ENCODE results near the gene CNTNAP2. TPM values are rescaled to one million over a fixed set of nuclear protein-coding genes. Genes with fewer than 3 reads are reported as not detected.

CNTNAP2 gene
- total and polyA plus RNA-seq, 2 experiments from 2014 or later, result not detected

- Histone ChIP-seq H3K27ac (no peak overlapping the region), H2AFZ (no peak overlapping the region), H3K9me3 (ENCODE audit: low read depth) (no peaks in the 10 kb centered on the region), H3K4me3 (no peak overlapping the region), H3K27me3 (replicated peaks; ENCODE audit: insufficient read depth) (no peaks in the 10 kb centered on the region), H3K4me2 (ENCODE audit: unreplicated experiment) (no peak overlapping the region), H3K9ac (no peak overlapping the region), H3K79me2 (ENCODE audit: insufficient read depth) (no peaks in the 10 kb centered on the region), H3K36me3 (ENCODE audit: low read depth) (no peaks in the 10 kb centered on the region), H3K4me1 (ENCODE audit: insufficient read depth) (no peaks in the 10 kb centered on the region), H3K9me2 (ENCODE audit: insufficient read depth) (no peaks in the 10 kb centered on the region), H3F3A (ENCODE audit: insufficient read depth) (no peaks in the 10 kb centered on the region), H4K20me1 (ENCODE audit: insufficient read depth) (no peaks in the 10 kb centered on the region)
- 4% methylated on average over 2 of the region's 2 CpGs for WGBS, 2 experiments (ENCODE audit: low coverage in 1 of 2, low lambda C conversion rate in 2 of 2, missing lambda C conversion rate in 2 of 2)
- no peak for TF ChIP-seq EZH2phosphoT487 (IDR thresholded peaks at IDR 0.05; ENCODE audit: insufficient read depth, low read depth)
- TF ChIP-seq EZH2 (IDR thresholded peaks at IDR 0.05; ENCODE audit: insufficient read depth, poor library complexity, severe bottlenecking), result no peak
- in situ Hi-C loops (cut with MboI), result no loop called here
- DNase-seq, result no peak
Measured at GRCh38 chr7:146755585-146755984, 639.0 kb downstream of the CNTNAP2 start.

- Histone ChIP-seq H3K4me3 (no peak overlapping the region), H3K4me2 (ENCODE audit: unreplicated experiment) (no peak overlapping the region), H3K79me2 (ENCODE audit: insufficient read depth) (no peaks in the 10 kb centered on the region), H2AFZ (no peak overlapping the region), H3F3A (ENCODE audit: insufficient read depth) (no peaks in the 10 kb centered on the region), H3K9ac (no peak overlapping the region), H3K27me3 (replicated peaks; ENCODE audit: insufficient read depth) (no peaks in the 10 kb centered on the region), H3K4me1 (ENCODE audit: insufficient read depth) (no peaks in the 10 kb centered on the region), H3K36me3 (ENCODE audit: low read depth) (no peaks in the 10 kb centered on the region), H3K9me3 (ENCODE audit: low read depth) (no peaks in the 10 kb centered on the region), H3K9me2 (ENCODE audit: insufficient read depth) (no peaks in the 10 kb centered on the region), H4K20me1 (ENCODE audit: insufficient read depth) (no peaks in the 10 kb centered on the region), H3K27ac (no peak overlapping the region)
- no peak for DNase-seq
- no peak for TF ChIP-seq EZH2 (IDR thresholded peaks at IDR 0.05; ENCODE audit: insufficient read depth, poor library complexity, severe bottlenecking)
- TF ChIP-seq EZH2phosphoT487 (IDR thresholded peaks at IDR 0.05; ENCODE audit: insufficient read depth, low read depth), result no peak
- in situ Hi-C loops (cut with MboI), result no loop called here
- 1% methylated on average over 3 of the region's 3 CpGs for WGBS, 2 experiments (ENCODE audit: low coverage in 1 of 2, low lambda C conversion rate in 2 of 2, missing lambda C conversion rate in 2 of 2)
Measured at GRCh38 chr7:146764458-146764857, 647.9 kb downstream of the CNTNAP2 start.

DNA sequence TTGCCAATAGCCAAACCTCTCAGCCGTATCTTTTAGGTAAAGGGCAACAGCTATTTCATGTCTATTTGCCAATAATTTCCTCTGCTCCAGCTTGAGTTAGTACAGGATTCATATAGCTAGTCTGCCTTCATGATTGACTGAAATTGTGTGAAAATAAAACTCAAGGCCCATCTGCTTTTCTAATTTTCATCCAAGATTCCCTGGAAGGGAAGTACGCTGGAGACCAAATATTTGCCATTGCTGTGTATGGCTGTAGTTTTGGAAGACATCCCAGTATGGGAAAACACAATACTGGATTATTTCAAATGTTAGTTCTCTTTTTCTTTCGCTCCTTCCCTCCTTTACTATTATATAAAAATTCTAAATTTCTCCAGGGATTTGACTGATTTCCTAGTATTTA is 652.4 kb downstream of the CNTNAP2 start:
- Histone ChIP-seq H3K4me3 (no peak overlapping the region), H3K79me2 (ENCODE audit: insufficient read depth) (no peaks in the 10 kb centered on the region), H3F3A (ENCODE audit: insufficient read depth) (no peaks in the 10 kb centered on the region), H3K9me2 (ENCODE audit: insufficient read depth) (no peaks in the 10 kb centered on the region), H2AFZ (no peak overlapping the region), H3K9me3 (ENCODE audit: low read depth) (no peaks in the 10 kb centered on the region), H3K27ac (no peak overlapping the region), H3K4me1 (ENCODE audit: insufficient read depth) (no peaks in the 10 kb centered on the region), H4K20me1 (ENCODE audit: insufficient read depth) (no peaks in the 10 kb centered on the region), H3K27me3 (replicated peaks; ENCODE audit: insufficient read depth) (no peaks in the 10 kb centered on the region), H3K9ac (no peak overlapping the region), H3K4me2 (ENCODE audit: unreplicated experiment) (no peak overlapping the region), H3K36me3 (ENCODE audit: low read depth) (no peaks in the 10 kb centered on the region)
- WGBS, 2 experiments (ENCODE audit: low coverage in 1 of 2, low lambda C conversion rate in 2 of 2, missing lambda C conversion rate in 2 of 2), result 10 to 14% methylated on average over 3 of the region's 3 CpGs
- in situ Hi-C loops (cut with MboI), result no loop called here
- TF ChIP-seq EZH2 (IDR thresholded peaks at IDR 0.05; ENCODE audit: insufficient read depth, poor library complexity, severe bottlenecking) (no peak), EZH2phosphoT487 (IDR thresholded peaks at IDR 0.05; ENCODE audit: insufficient read depth, low read depth) (no peak)
- no peak for DNase-seq

DNA sequence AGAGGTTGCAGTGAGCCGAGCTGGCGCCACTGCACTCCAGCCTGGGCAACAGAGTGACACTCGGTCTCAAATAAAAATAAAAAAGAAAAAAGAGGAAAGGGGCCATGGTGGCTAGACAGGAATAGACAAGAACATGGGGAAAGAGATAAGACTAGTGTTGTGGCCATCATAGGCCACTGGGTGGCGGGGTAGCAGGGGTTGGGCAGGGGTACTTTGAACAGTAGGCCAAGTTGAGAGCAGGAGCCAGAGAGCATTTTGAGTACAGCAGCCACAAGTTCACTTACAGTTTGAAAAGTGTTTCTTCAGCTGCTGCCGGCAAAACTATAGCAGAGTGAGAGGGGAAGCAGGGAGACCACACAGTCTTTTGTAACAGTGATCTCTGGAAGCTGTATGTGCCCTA is 656.0 kb downstream of the CNTNAP2 start:
- H4K20me1 ChIP-seq (ENCODE audit: insufficient read depth), result no peaks in the 10 kb centered on the region
- H3K27ac ChIP-seq, result no peak overlapping the region
- no peaks in the 10 kb centered on the region for H3K27me3 ChIP-seq (replicated peaks; ENCODE audit: insufficient read depth)
- TF ChIP-seq EZH2 (IDR thresholded peaks at IDR 0.05; ENCODE audit: insufficient read depth, poor library complexity, severe bottlenecking), result no peak
- TF ChIP-seq EZH2phosphoT487 (IDR thresholded peaks at IDR 0.05; ENCODE audit: insufficient read depth, low read depth), result no peak
- H3K79me2 ChIP-seq (ENCODE audit: insufficient read depth), result no peaks in the 10 kb centered on the region
- H2AFZ ChIP-seq, result no peak overlapping the region
- H3K4me2 ChIP-seq (ENCODE audit: unreplicated experiment), result no peak overlapping the region
- in situ Hi-C loops (cut with MboI), result no loop called here
- 27 to 32% methylated on average over 5 of the region's 5 CpGs for WGBS, 2 experiments (ENCODE audit: low coverage in 1 of 2, low lambda C conversion rate in 2 of 2, missing lambda C conversion rate in 2 of 2)
- no peaks in the 10 kb centered on the region for H3K36me3 ChIP-seq (ENCODE audit: low read depth)
- H3K9me2 ChIP-seq (ENCODE audit: insufficient read depth), result no peaks in the 10 kb centered on the region
- no peak overlapping the region for H3K9ac ChIP-seq
- H3K9me3 ChIP-seq (ENCODE audit: low read depth), result no peaks in the 10 kb centered on the region
- H3F3A ChIP-seq (ENCODE audit: insufficient read depth), result no peaks in the 10 kb centered on the region
- H3K4me1 ChIP-seq (ENCODE audit: insufficient read depth), result no peaks in the 10 kb centered on the region
- no peak for DNase-seq
- no peak overlapping the region for H3K4me3 ChIP-seq

DNA sequence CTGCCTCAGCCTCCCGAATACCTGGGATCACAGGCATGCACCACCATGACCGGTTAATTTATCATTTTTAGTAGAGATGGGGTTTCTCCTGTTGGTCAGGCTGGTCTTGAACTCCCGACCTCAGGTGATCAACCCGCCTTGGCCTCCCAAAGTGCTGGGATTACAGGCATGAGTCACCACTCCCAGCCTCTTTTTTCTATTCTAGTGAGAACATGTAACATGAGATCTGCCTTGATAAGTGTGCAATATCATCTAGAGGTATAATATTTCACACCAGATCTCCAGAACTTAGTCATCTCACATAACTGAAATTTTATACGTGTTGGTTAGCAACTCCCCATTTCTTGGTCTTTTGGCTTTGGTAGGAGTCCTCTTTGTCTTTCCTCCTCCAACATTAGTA is 656.9 kb downstream of the CNTNAP2 start:
- Histone ChIP-seq H4K20me1 (ENCODE audit: insufficient read depth) (no peaks in the 10 kb centered on the region), H3K4me1 (ENCODE audit: insufficient read depth) (no peaks in the 10 kb centered on the region), H3K9ac (no peak overlapping the region), H3F3A (ENCODE audit: insufficient read depth) (no peaks in the 10 kb centered on the region), H3K4me2 (ENCODE audit: unreplicated experiment) (no peak overlapping the region), H3K27ac (no peak overlapping the region), H3K4me3 (no peak overlapping the region), H3K79me2 (ENCODE audit: insufficient read depth) (no peaks in the 10 kb centered on the region), H3K9me2 (ENCODE audit: insufficient read depth) (no peaks in the 10 kb centered on the region), H3K9me3 (ENCODE audit: low read depth) (no peaks in the 10 kb centered on the region), H3K27me3 (replicated peaks; ENCODE audit: insufficient read depth) (no peaks in the 10 kb centered on the region), H3K36me3 (ENCODE audit: low read depth) (no peaks in the 10 kb centered on the region), H2AFZ (no peak overlapping the region)
- TF ChIP-seq EZH2phosphoT487 (IDR thresholded peaks at IDR 0.05; ENCODE audit: insufficient read depth, low read depth) (no peak), EZH2 (IDR thresholded peaks at IDR 0.05; ENCODE audit: insufficient read depth, poor library complexity, severe bottlenecking) (no peak)
- DNase-seq, result no peak
- WGBS, 2 experiments (ENCODE audit: low coverage in 1 of 2, low lambda C conversion rate in 2 of 2, missing lambda C conversion rate in 2 of 2), result 22 to 31% methylated on average over 5 of the region's 5 CpGs
- in situ Hi-C loops (cut with MboI), result no loop called here

Measured in GM23248 (cell line).